OCI-LY7 (cell line): ENCODE results near the gene NDUFV2.

Experiments used
- CTCF ChIP-seq: fragments of 200-600 bp; sonication (generic); conservative IDR thresholded peaks from 2 replicates; pipeline ENCODE4 v1.5.1; 2014; ENCODE audit warnings: mild to moderate bottlenecking, antibody characterized with exemption, low read length, moderate library complexity, mixed read lengths
- EZH2phosphoT487 ChIP-seq: fragments of 200-600 bp; sonication (generic); IDR thresholded peaks from 2 replicates; pipeline ENCODE4 v1.6.1; 2018; ENCODE audit warnings: low read depth, borderline replicate concordance, mild to moderate bottlenecking, mixed run types, antibody characterized with exemption, low read length, moderate library complexity, mixed read lengths

GRCh38 chr18:9101730-9102507, 580 bp upstream of the NDUFV2 start:
- no peak for TF ChIP-seq CTCF
- TF ChIP-seq EZH2phosphoT487 = no peak
